ENCODE data around the gene HID1. TPM values are rescaled to one million over a fixed set of nuclear protein-coding genes. Genes with fewer than 3 reads are reported as not detected.

The HID1 gene
- total RNA-seq, 4 donors from 2014 or later = 1.7 to 6.3 (median 2.6) TPM

- Histone ChIP-seq H3K9me3 (no peaks in the 10 kb centered on the region), H3K4me3 (no peak overlapping the region), H3K4me1 (peaks cover 3 to 40% (median 9%) of the 10 kb centered on the region in 3 donors), H3K36me3 (no peaks in the 10 kb centered on the region), H3K27me3 (peaks cover 0 to 9% (median 0%) of the 10 kb centered on the region in 4 donors), H3K27ac (no peak overlapping the region)
- intact Hi-C loops (cut with DNase I) = loop anchor here (5.0 to 10.0 kb wide), 2 partner anchors 36 to 163 kb away; partner anchors contain the start of genes OTOP2 and USH1G
- TF ChIP-seq POLR2A (IDR thresholded peaks at IDR 0.05) (no peak), CTCF (IDR thresholded peaks at IDR 0.05) (peak; percentile 88 to 99 (median 96))
- WGBS, 2 donors = 14 to 27% methylated on average over 10 to 11 of the region's 33 CpGs
- DNase-seq = no peak
Observed at GRCh38 chr17:74957935-74958740, 14.4 kb downstream of the HID1 start.

- Histone ChIP-seq H3K4me3 (no peak overlapping the region), H3K9me3 (no peaks in the 10 kb centered on the region), H3K27me3 (peaks cover 0 to 24% (median 0%) of the 10 kb centered on the region in 4 donors), H3K4me1 (peaks cover 4 to 42% (median 8%) of the 10 kb centered on the region in 3 donors), H3K27ac (no peak overlapping the region), H3K36me3 (no peaks in the 10 kb centered on the region)
- intact Hi-C loops (cut with DNase I) = loop anchor here (5.0 to 10.0 kb wide), 2 partner anchors 34 to 161 kb away; partner anchors contain the start of genes OTOP2 and USH1G
- TF ChIP-seq POLR2A (IDR thresholded peaks at IDR 0.05) (no peak), CTCF (IDR thresholded peaks at IDR 0.05) (no peak)
- WGBS, 2 donors = 65 to 88% methylated on average over 2 of the region's 4 CpGs
- no peak for DNase-seq
Observed at GRCh38 chr17:74956093-74956492, 16.5 kb downstream of the HID1 start.

- Histone ChIP-seq H3K27me3 (peaks cover 0 to 34% (median 0%) of the 10 kb centered on the region in 4 donors), H3K27ac (no peak overlapping the region), H3K9me3 (no peaks in the 10 kb centered on the region), H3K4me1 (peaks cover 10 to 43% (median 14%) of the 10 kb centered on the region in 3 donors), H3K4me3 (no peak overlapping the region), H3K36me3 (no peaks in the 10 kb centered on the region)
- WGBS, 2 donors = 61 to 65% methylated on average over 11 to 13 of the region's 13 CpGs
- intact Hi-C loops (cut with DNase I) = loop anchor here (5.0 to 10.0 kb wide), 2 partner anchors 33 to 160 kb away; partner anchors contain the start of genes OTOP2 and USH1G
- TF ChIP-seq CTCF (IDR thresholded peaks at IDR 0.05) = no peak
- DNase-seq = no peak
Observed at GRCh38 chr17:74954665-74955421, 17.7 kb downstream of the HID1 start.

GRCh38 chr17:74954115-74954514 lies 18.4 kb downstream of the HID1 start:
- peaks cover 10 to 48% (median 14%) of the 10 kb centered on the region in 3 donors for H3K4me1 ChIP-seq
- H3K36me3 ChIP-seq = no peaks in the 10 kb centered on the region
- 100% methylated on average over 7 of the region's 15 CpGs; no CpG with 5 or more reads in 1 of the 2 donors for WGBS, 2 donors
- H3K9me3 ChIP-seq = no peaks in the 10 kb centered on the region
- H3K27me3 ChIP-seq = peaks cover 0 to 34% (median 0%) of the 10 kb centered on the region in 4 donors
- H3K27ac ChIP-seq = no peak overlapping the region
- TF ChIP-seq POLR2A (IDR thresholded peaks at IDR 0.05) (no peak), CTCF (IDR thresholded peaks at IDR 0.05) (no peak)
- no peak overlapping the region for H3K4me3 ChIP-seq
- no peak for DNase-seq
- intact Hi-C loops (cut with DNase I) = loop anchor here (10.0 kb wide), 1 partner anchor 159 kb away; no protein-coding TSS in a partner anchor
